ENCODE data around the gene USP53. TPM values are rescaled to one million over a fixed set of nuclear protein-coding genes. Genes with fewer than 3 reads are reported as not detected.

Gene USP53
- total and polyA plus RNA-seq, 10 of the 15 experiments (the other 5 are each of a cell fraction or from before 2014, with no cell fraction given), result 0.23 to 4.0 (median 2.7) TPM

DNA sequence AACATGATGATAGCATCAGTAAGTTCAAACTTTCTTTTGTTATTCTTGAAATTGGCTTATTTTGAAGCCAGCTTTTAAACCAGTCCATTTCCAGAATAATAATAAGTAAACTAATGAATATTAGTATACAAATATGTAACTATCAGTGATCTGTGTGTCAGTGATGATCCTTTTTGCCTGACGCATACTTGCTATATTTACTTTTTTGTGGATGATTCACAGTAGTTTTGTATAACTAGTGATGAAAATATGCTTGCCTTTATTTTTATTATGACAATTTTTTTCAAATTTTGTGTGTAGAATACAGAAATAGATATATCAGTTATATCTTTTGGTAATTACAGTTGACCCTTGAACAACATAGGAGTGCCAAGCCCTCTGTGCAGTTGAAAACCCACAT lies 49.5 kb downstream of the USP53 start:
- Histone ChIP-seq H3K79me2 (ENCODE audit: control insufficient read depth, insufficient read depth, low read length) (no peaks in the 10 kb centered on the region), H3K4me1 (ENCODE audit: control insufficient read depth, insufficient read depth, low read length) (no peaks in the 10 kb centered on the region), H4K20me1 (ENCODE audit: control insufficient read depth, insufficient read depth) (no peaks in the 10 kb centered on the region), H2AFZ (ENCODE audit: control insufficient read depth, low read depth, low read length) (no peak overlapping the region), H3K4me2 (ENCODE audit: control insufficient read depth, insufficient read depth) (no peak overlapping the region), H3K9me3 (replicated peaks; ENCODE audit: control insufficient read depth, insufficient read depth, low read length) (no peaks in the 10 kb centered on the region), H3K27ac (ENCODE audit: control insufficient read depth, insufficient read depth) (no peak overlapping the region), H3K36me3 (ENCODE audit: control insufficient read depth in 2 of 2, insufficient read depth in 2 of 2, low read length in 1 of 2) (no peaks in the 10 kb centered on the region), H3K27me3 (replicated peaks in 1 of 2; ENCODE audit: control insufficient read depth in 2 of 2, insufficient read depth in 2 of 2, low read length in 1 of 2) (no peaks in the 10 kb centered on the region), H3K4me3 (no peak overlapping the region), H3K9ac (ENCODE audit: control insufficient read depth, insufficient read depth, low read length) (no peak overlapping the region)
- BruUV-seq (replicated peaks), result no TSS peak
- RAD21 ChIA-PET (ENCODE audit: unreplicated experiment), result no interaction called here
- POLR2A ChIA-PET, result no interaction called here
- ATAC-seq (no peak), DNase-seq (ENCODE audit: low read depth, low spot score) (no peak), FAIRE-seq (no peak)
- SMC1A ChIA-PET (ENCODE audit: uncharacterized antibody, unreplicated experiment), result no interaction called here
- intact Hi-C loops (cut with micrococcal nuclease; ENCODE audit: unreplicated experiment), result no loop called here
- in situ Hi-C loops (cut with MboI), result no loop called here
- 92% methylated on average over 1 of the region's 1 CpG for WGBS (ENCODE audit: insufficient coverage, insufficient replicate concordance, low lambda C conversion rate, missing lambda C conversion rate)
- CTCF ChIA-PET, result no interaction called here
- TF ChIP-seq ZNF207 (IDR thresholded peaks at IDR 0.05; ENCODE audit: borderline replicate concordance), result no peak

DNA sequence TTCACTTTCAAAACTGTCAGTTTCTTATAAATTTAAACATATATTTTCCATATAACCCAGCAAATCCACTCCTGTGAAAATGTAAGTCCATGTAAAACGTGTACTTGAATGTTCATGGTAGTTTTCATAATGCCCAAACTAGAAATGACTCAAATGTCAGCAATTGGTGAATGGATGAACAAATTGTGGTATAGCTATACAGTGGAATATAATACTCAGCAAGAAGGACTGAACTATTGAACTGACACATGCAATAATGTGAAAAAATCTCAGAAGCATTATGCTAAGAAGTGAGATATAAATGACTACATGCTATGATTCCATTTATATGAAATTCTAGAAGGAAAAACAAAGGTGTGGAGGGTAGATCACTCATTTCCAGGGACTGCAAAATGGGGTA lies 52.2 kb downstream of the USP53 start:
- Histone ChIP-seq H3K27ac (ENCODE audit: control insufficient read depth, insufficient read depth) (no peak overlapping the region), H3K9ac (ENCODE audit: control insufficient read depth, insufficient read depth, low read length) (no peak overlapping the region), H3K27me3 (replicated peaks in 1 of 2; ENCODE audit: control insufficient read depth in 2 of 2, insufficient read depth in 2 of 2, low read length in 1 of 2) (no peaks in the 10 kb centered on the region), H3K4me2 (ENCODE audit: control insufficient read depth, insufficient read depth) (no peak overlapping the region), H2AFZ (ENCODE audit: control insufficient read depth, low read depth, low read length) (no peak overlapping the region), H3K9me3 (replicated peaks; ENCODE audit: control insufficient read depth, insufficient read depth, low read length) (no peaks in the 10 kb centered on the region), H3K36me3 (ENCODE audit: control insufficient read depth in 2 of 2, insufficient read depth in 2 of 2, low read length in 1 of 2) (no peaks in the 10 kb centered on the region), H3K4me1 (ENCODE audit: control insufficient read depth, insufficient read depth, low read length) (no peaks in the 10 kb centered on the region), H3K79me2 (ENCODE audit: control insufficient read depth, insufficient read depth, low read length) (no peaks in the 10 kb centered on the region), H3K4me3 (no peak overlapping the region), H4K20me1 (ENCODE audit: control insufficient read depth, insufficient read depth) (no peaks in the 10 kb centered on the region)
- 43% methylated on average over 1 of the region's 1 CpG for WGBS (ENCODE audit: insufficient coverage, insufficient replicate concordance, low lambda C conversion rate, missing lambda C conversion rate)
- TF ChIP-seq ZNF207 (IDR thresholded peaks at IDR 0.05; ENCODE audit: borderline replicate concordance) (no peak), WRNIP1 (IDR thresholded peaks at IDR 0.05; ENCODE audit: borderline replicate concordance, low read depth, low read length) (no peak), BACH1 (IDR thresholded peaks at IDR 0.05; ENCODE audit: borderline replicate concordance) (no peak), YBX1 (IDR thresholded peaks at IDR 0.05) (no peak), CBFB (IDR thresholded peaks at IDR 0.05; ENCODE audit: low read depth) (no peak)
- TF ChIP-seq, protein P1, sequence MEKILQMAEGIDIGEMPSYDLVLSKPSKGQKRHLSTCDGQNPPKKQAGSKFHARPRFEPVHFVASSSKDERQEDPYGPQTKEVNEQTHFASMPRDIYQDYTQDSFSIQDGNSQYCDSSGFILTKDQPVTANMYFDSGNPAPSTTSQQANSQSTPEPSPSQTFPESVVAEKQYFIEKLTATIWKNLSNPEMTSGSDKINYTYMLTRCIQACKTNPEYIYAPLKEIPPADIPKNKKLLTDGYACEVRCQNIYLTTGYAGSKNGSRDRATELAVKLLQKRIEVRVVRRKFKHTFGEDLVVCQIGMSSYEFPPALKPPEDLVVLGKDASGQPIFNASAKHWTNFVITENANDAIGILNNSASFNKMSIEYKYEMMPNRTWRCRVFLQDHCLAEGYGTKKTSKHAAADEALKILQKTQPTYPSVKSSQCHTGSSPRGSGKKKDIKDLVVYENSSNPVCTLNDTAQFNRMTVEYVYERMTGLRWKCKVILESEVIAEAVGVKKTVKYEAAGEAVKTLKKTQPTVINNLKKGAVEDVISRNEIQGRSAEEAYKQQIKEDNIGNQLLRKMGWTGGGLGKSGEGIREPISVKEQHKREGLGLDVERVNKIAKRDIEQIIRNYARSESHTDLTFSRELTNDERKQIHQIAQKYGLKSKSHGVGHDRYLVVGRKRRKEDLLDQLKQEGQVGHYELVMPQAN (conservative IDR thresholded peaks at IDR 0.05), result no peak
- RAD21 ChIA-PET (ENCODE audit: unreplicated experiment), result no interaction called here
- no TSS peak for BruUV-seq (replicated peaks)
- FAIRE-seq (no peak), DNase-seq (ENCODE audit: low read depth, low spot score) (no peak), ATAC-seq (no peak)
- in situ Hi-C loops (cut with MboI) (no loop called here), intact Hi-C loops (cut with micrococcal nuclease; ENCODE audit: unreplicated experiment) (no loop called here)
- POLR2A ChIA-PET, result no interaction called here
- CTCF ChIA-PET, result interaction anchor here (0.6 kb wide), 1 partner anchor 22 kb away, joined by 4 read pairs; no protein-coding TSS in a partner anchor
- SMC1A ChIA-PET (ENCODE audit: uncharacterized antibody, unreplicated experiment), result no interaction called here

All from GM12878 (cell line).